A549 (cell line): Measurements from ENCODE around the gene RPL32. TPM values are rescaled to one million over a fixed set of nuclear protein-coding genes. Genes with fewer than 3 reads are reported as not detected.
A peak's percentile ranks its signal among the peaks of the same experiment; 100 is the strongest.
"Not testable (repeated sequence)": the region's sequence is repeated elsewhere in the genome, so short reads cannot be mapped to it uniquely, and the experiment has no call there.

Experiments
- ATAC-seq, 2 experiments: fragments of 200-7000 bp in 1 of 2; fragments of >200 bp in 1 of 2; cut with Nextera tagmentation in 1 of 2; cut with Tn5 transposase in 1 of 2; 3 replicates each; pipeline versions ENCODE4 v1.8.0 to v1.9.1; 2018 to 2020; ENCODE audit warnings: mild to moderate bottlenecking in 1 of 2, moderate library complexity in 1 of 2
- CTCF ChIA-PET: fragments of 300-600 bp; sonication (Branson Sonifier 250); formaldehyde crosslinking; extraction: SDS; loops from one replicate; lab custom pipeline; 2021; ENCODE audit warnings: antibody characterized with exemption, inconsistent platforms; lab: Yijun Ruan, JAX
- POLR2A ChIA-PET: fragments of 350-600 bp; formaldehyde crosslinking; extraction: SDS; loops from one replicate; lab custom pipeline; 2021; ENCODE audit warnings: antibody characterized with exemption, inconsistent platforms; lab: Yijun Ruan, JAX
- DNase-seq, 2 experiments: peaks; one replicate each; pipeline versions ENCODE4 v3.0.0 to v3.0.0-alpha.2; 2011 to 2016; ENCODE audit warnings: low read depth in 1 of 2, low spot score in 1 of 2
- FAIRE-seq: peaks from 2 replicates; lab custom pipeline; 2011; peaks lifted over from hg19 to GRCh38; lab: Jason Lieb, UNC
- H3K27ac ChIP-seq, 2 experiments: fragments of >200 bp; sonication (Bioruptor Twin); formaldehyde crosslinking; 3 replicates each; pipeline ENCODE4 v1.5.1; 2016 to 2017
- H3K4me1 ChIP-seq: fragments of >200 bp; sonication (Bioruptor Twin); formaldehyde crosslinking; 3 replicates; pipeline ENCODE4 v1.6.1; 2016
- H3K4me2 ChIP-seq: fragments of >200 bp; sonication (Bioruptor Twin); formaldehyde crosslinking; 3 replicates; pipeline ENCODE4 v1.6.1; 2016
- H3K4me3 ChIP-seq: fragments of >200 bp; sonication (Bioruptor Twin); formaldehyde crosslinking; 3 replicates; pipeline ENCODE4 v1.5.1; 2016
- H3K9me3 ChIP-seq: fragments of >200 bp; sonication (Bioruptor Twin); formaldehyde crosslinking; 3 replicates; pipeline ENCODE4 v1.6.1; 2016
- BHLHE40 ChIP-seq: IDR thresholded peaks from 2 replicates; pipeline ENCODE4 v1.6.1; 2012; ENCODE audit warnings: low read depth, low read length, inconsistent platforms
- CBX8 ChIP-seq: fragments of 200-600 bp; sonication (generic); IDR thresholded peaks from 2 replicates; pipeline ENCODE4 v1.6.1; 2016
- EHMT2 ChIP-seq: fragments of 200-600 bp; sonication (generic); IDR thresholded peaks from 2 replicates; pipeline ENCODE4 v1.6.1; 2016; ENCODE audit warnings: antibody characterized with exemption, low read depth, mild to moderate bottlenecking, moderate library complexity
- EP300 ChIP-seq, 2 experiments: fragments of >200 bp; sonication (Bioruptor Twin); formaldehyde crosslinking; IDR thresholded peaks; 2 replicates in 1 of 2; 3 replicates in 1 of 2; pipeline ENCODE4 v1.6.1; 2016 to 2017
- FOSB ChIP-seq: fragments of 250-450 bp; sonication (Bioruptor Pico); IDR thresholded peaks from 2 replicates; pipeline ENCODE4 v1.5.0; 2020; ENCODE audit warnings: mild to moderate bottlenecking, moderate library complexity
- FOSL2 ChIP-seq, 2 experiments: fragments of 450-650 bp in 1 of 2; fragments of >200 bp in 1 of 2; sonication (Bioruptor Twin) in 1 of 2; formaldehyde crosslinking; IDR thresholded peaks; 2 replicates each; pipeline versions ENCODE4 v1.5.0 to v1.6.1; 2016 to 2020; ENCODE audit warnings: mild to moderate bottlenecking in 1 of 2, moderate library complexity in 1 of 2
- FOXS1 ChIP-seq: fragments of 250-450 bp; sonication (Bioruptor Pico); IDR thresholded peaks from 2 replicates; pipeline ENCODE4 v1.5.0; 2020; ENCODE audit warnings: mild to moderate bottlenecking, moderate library complexity
- HDAC2 ChIP-seq: fragments of 200-600 bp; sonication (generic); IDR thresholded peaks from 2 replicates; pipeline ENCODE4 v1.6.1; 2016
- HOXB13 ChIP-seq: fragments of 250-450 bp; sonication (Bioruptor Pico); IDR thresholded peaks from 2 replicates; pipeline ENCODE4 v1.5.0; 2020; ENCODE audit warnings: low read depth, mild to moderate bottlenecking, moderate library complexity
- JUN ChIP-seq, 2 experiments: fragments of >200 bp; sonication (Bioruptor Twin); formaldehyde crosslinking; IDR thresholded peaks; 2 replicates in 1 of 2; 3 replicates in 1 of 2; pipeline ENCODE4 v1.6.1; 2016 to 2017
- NR3C1 ChIP-seq: fragments of >200 bp; sonication (Bioruptor Twin); formaldehyde crosslinking; IDR thresholded peaks from 3 replicates; pipeline ENCODE4 v1.6.1; 2017
- PHF8 ChIP-seq: fragments of 200-600 bp; sonication (generic); IDR thresholded peaks from 2 replicates; pipeline ENCODE4 v1.6.1; 2016; ENCODE audit warnings: low read depth, mild to moderate bottlenecking, antibody characterized with exemption, moderate library complexity, borderline replicate concordance
- RCOR1 ChIP-seq: fragments of 150-350 bp; IDR thresholded peaks from 2 replicates; pipeline ENCODE4 v1.6.1; 2014; ENCODE audit warnings: antibody characterized with exemption, low read length, low read depth
- RFX5 ChIP-seq: fragments of 450-650 bp; IDR thresholded peaks from 2 replicates; pipeline ENCODE4 v1.7.1; 2014; ENCODE audit warnings: antibody characterized with exemption, mild to moderate bottlenecking, moderate library complexity
- SREBF2 ChIP-seq: fragments of 450-650 bp; IDR thresholded peaks from 2 replicates; pipeline ENCODE4 v1.6.1; 2014; ENCODE audit warnings: mild to moderate bottlenecking, moderate library complexity
- TFCP2L1 ChIP-seq: fragments of 250-450 bp; sonication (Bioruptor Pico); IDR thresholded peaks from 2 replicates; pipeline ENCODE4 v1.5.0; 2021; ENCODE audit warnings: mild to moderate bottlenecking
- TP53 ChIP-seq: fragments of 250-450 bp; sonication (Bioruptor Pico); IDR thresholded peaks from 2 replicates; pipeline ENCODE4 v1.5.0; 2021; ENCODE audit warnings: mild to moderate bottlenecking, moderate library complexity
- ZC3H11A ChIP-seq: fragments of 450-650 bp; IDR thresholded peaks from 2 replicates; pipeline ENCODE4 v1.6.1; 2014; ENCODE audit warnings: antibody characterized with exemption, mild to moderate bottlenecking
- ZFP36 ChIP-seq: fragments of 450-650 bp; IDR thresholded peaks from 2 replicates; pipeline ENCODE4 v1.6.1; 2014; ENCODE audit warnings: borderline replicate concordance; ENCODE audit not compliant: partially characterized antibody
- WGBS: methylation state at CpG from one replicate; pipeline ENCODE4 v1.1.6; 2017; ENCODE audit errors: missing lambda C conversion rate; 5-methylcytosine and 5-hydroxymethylcytosine counted together
- polyA plus RNA-seq, 4 experiments: library from polyadenylated mRNA; depleted of rRNA in 3 of 4; stranded (reverse); fragments of >200 nt; fragmentation: RNase III in 1 of 4; extraction: RNeasy Plus Mini Kit Qiagen cat#74134 plus additional on column Dnase treatment in 1 of 4; gene quantifications; 2 replicates in 3 of 4; 3 replicates in 1 of 4; pipeline ENCODE4 v1.2.3, GENCODE V29; 2011 to 2017
- TF ChIP-seq, protein P1 (sequence below): fragments of 200-600 bp; sonication (generic); IDR thresholded peaks from 2 replicates; pipeline ENCODE4 v1.6.1; 2016; ENCODE audit warnings: antibody characterized with exemption, mild to moderate bottlenecking, moderate library complexity
- TF ChIP-seq, protein P2 (sequence below): fragments of 450-650 bp; IDR thresholded peaks from 2 replicates; pipeline ENCODE4 v1.6.1; 2014; ENCODE audit warnings: antibody characterized with exemption
- TF ChIP-seq, protein P3 (sequence below): IDR thresholded peaks from 2 replicates; pipeline ENCODE4 v1.6.1; 2012

Gene RPL32
- polyA plus RNA-seq, 2 of the 4 experiments (the other 2 are of a cell fraction), result 2,144 to 2,852 TPM

DNA sequence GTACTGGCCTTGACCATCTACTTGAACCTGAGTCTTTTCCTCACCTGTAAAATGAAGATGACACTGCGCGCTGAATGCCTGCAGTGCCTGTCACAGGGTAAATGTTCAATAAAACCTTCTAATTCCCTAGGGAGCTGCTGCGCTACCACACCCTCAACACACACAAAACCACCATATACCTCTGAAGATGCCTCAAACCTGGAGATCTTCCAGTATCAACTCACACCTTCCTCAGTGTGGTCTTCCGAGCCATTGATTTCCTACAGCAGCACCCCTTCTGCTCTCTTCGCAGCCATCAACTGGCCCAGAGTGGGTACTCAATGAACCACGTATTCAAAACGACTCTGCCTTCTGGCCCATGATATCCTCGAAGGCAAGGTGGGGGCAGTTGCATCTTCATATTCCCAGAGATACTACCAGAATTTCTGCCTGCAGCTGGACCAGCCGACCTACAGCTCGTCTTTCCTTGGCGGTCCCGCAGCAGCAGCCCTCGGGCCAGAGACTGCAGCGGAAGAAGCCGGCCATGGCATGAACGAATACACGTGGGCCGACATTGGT is 695 bp downstream of the RPL32 start:
- POLR2A ChIA-PET, result interaction anchor here (1.4 to 2.4 kb wide), 3 partner anchors 8 to 77 kb away, joined by 4 to 20 read pairs (median 12); no protein-coding TSS in a partner anchor
- Histone ChIP-seq H3K4me1 (peaks cover 33% of the 10 kb centered on the region), H3K4me3 (peak overlapping the region; percentile 98)
- peak; percentile 35 to 52; a peak in 3 of 6 replicates for ATAC-seq
- no peak for TF ChIP-seq ZC3H11A
- no peak for TF ChIP-seq NR3C1
- peak; percentile 18; the same call in 1 of the 2 replicates for TF ChIP-seq TFCP2L1
- TF ChIP-seq RFX5, result no peak
- TF ChIP-seq, all 56 proteins: peak for 1
- H3K27ac ChIP-seq, result peak overlapping the region; percentile 95 to 97
- FAIRE-seq (no peak), DNase-seq (no peak)
- H3K4me2 ChIP-seq, result peak overlapping the region; percentile 84
- CTCF ChIA-PET, result interaction anchor here (0.7 to 3.5 kb wide), 14 partner anchors 9 to 51 kb away, joined by 3 to 47 read pairs (median 8); no protein-coding TSS in a partner anchor
- H3K9me3 ChIP-seq, result no peaks in the 10 kb centered on the region
- WGBS, result 6% methylated on average over 18 of the region's 18 CpGs

DNA sequence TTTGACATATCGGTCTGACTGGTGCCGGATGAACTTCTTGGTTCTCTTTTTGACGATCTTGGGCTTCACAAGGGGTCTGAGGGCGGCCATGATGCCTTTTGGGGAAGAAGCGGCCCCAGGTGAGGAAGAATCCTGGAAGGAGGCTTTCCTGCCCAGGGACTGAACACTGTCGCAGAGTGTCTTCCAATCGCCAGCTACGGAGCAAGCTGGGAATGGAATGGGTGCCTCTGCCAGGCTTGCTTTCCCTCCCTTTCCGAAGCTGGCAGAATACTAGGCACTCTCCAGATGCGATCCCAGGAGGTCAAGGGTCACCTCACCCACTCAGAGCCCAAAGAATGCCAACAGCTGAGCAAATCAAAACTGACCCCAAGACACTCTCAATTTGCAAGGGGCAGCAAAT is 1.2 kb downstream of the RPL32 start:
- Histone ChIP-seq H3K27ac (peak overlapping the region; percentile 95 to 97), H3K4me3 (peak overlapping the region; percentile 98), H3K4me2 (peak overlapping the region; percentile 84), H3K4me1 (peaks cover 33% of the 10 kb centered on the region)
- WGBS, result 27% methylated on average over 6 of the region's 10 CpGs
- POLR2A ChIA-PET, result interaction anchor here (2.4 kb wide), 1 partner anchor 7 kb away, joined by 20 read pairs; no protein-coding TSS in a partner anchor
- FAIRE-seq, DNase-seq, H3K9me3 ChIP-seq: not testable (repeated sequence)
- CTCF ChIA-PET, result interaction anchor here (1.3 to 2.9 kb wide), 5 partner anchors 9 to 52 kb away, joined by 3 to 47 read pairs (median 14); no protein-coding TSS in a partner anchor
- peak in 1 of 2 experiments; percentile 2; a peak in 1 of 6 replicates for ATAC-seq

DNA sequence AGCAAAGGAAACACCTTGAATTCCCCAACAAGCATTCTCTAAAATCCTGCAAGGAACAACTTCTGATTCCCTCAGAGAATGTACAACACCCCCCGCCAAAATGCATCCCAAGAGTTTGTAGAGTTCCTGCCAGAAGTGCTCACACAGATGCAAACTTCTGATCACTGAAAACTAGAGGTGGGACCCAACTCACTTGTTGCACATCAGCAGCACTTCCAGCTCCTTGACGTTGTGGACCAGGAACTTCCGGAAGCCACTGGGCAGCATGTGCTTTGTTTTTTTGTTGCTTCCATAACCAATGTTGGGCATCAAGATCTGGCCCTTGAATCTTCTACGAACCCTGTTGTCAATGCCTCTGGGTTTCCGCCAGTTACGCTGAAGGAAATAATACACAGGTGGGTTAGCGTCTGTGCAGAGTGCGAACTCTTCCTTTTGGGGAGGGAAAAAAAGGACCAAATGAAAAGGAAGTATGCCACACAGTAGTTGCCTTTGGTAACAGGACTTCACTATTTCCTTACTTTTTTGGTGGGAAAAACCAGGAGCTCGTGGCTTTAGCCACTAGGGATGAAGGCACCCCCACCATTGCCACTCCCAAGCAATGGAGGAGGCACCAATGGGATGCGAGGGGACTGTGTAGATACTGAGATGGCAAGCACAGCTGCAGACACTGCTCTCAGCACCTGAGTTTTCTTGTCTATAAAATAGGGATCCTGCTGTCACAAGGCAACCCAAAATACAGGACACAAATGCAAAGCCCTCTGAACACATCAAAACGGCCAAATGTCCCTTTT is 2.0 kb downstream of the RPL32 start:
- WGBS, result 72% methylated on average over 11 of the region's 11 CpGs
- CTCF ChIA-PET, result interaction anchor here (0.6 to 1.3 kb wide), 2 partner anchors 9 to 117 kb away, joined by 3 to 4 read pairs; no protein-coding TSS in a partner anchor
- no peak for FAIRE-seq

DNA sequence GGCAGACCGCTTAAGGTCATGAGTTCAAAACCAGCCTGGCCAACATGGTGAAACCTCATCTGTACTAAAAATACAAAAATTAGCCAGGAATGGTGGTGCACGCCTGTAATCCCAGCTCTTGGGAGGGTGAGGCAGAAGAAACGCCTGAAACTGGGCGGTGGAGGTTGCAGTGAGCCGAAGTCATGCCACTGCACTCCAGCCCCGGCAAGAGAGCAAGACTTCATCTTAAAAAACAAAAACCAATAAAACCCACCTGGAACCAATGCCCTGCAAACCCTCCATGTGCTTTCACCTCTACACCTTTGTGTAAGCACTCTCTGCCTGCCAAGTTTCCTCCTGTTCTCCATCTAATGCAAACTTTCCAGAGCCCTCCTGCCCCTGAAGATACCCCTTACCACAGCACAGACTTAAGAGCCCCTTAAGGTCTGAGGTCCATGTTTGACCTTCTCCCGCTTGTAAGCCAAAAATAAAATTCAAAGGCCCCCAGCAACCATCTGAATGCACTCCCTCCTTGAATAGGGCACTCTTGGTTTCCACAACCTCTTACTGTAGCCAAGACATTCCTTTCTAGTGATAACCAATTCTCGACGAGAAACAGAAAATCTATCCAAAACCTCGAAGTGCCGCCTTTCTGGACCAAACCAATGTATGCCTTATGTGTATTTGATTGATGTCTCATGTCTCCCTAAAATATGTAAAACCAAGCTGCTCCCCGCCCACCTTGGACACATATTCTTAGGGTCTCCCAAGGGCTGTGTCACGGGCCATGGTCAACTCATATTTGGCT is 3.0 kb downstream of the RPL32 start:
- TF ChIP-seq ZFP36, result no peak
- TF ChIP-seq JUN (IDR thresholded peaks at IDR 0.05), result no peak
- no peak for TF ChIP-seq TP53 (CRISPR knock-in tag)
- TF ChIP-seq HOXB13 (CRISPR knock-in tag), result no peak
- TF ChIP-seq, protein P1, sequence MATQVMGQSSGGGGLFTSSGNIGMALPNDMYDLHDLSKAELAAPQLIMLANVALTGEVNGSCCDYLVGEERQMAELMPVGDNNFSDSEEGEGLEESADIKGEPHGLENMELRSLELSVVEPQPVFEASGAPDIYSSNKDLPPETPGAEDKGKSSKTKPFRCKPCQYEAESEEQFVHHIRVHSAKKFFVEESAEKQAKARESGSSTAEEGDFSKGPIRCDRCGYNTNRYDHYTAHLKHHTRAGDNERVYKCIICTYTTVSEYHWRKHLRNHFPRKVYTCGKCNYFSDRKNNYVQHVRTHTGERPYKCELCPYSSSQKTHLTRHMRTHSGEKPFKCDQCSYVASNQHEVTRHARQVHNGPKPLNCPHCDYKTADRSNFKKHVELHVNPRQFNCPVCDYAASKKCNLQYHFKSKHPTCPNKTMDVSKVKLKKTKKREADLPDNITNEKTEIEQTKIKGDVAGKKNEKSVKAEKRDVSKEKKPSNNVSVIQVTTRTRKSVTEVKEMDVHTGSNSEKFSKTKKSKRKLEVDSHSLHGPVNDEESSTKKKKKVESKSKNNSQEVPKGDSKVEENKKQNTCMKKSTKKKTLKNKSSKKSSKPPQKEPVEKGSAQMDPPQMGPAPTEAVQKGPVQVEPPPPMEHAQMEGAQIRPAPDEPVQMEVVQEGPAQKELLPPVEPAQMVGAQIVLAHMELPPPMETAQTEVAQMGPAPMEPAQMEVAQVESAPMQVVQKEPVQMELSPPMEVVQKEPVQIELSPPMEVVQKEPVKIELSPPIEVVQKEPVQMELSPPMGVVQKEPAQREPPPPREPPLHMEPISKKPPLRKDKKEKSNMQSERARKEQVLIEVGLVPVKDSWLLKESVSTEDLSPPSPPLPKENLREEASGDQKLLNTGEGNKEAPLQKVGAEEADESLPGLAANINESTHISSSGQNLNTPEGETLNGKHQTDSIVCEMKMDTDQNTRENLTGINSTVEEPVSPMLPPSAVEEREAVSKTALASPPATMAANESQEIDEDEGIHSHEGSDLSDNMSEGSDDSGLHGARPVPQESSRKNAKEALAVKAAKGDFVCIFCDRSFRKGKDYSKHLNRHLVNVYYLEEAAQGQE, result no peak
- no peak for TF ChIP-seq FOSB (CRISPR knock-in tag)
- no peak for TF ChIP-seq BHLHE40
- TF ChIP-seq, protein P2, sequence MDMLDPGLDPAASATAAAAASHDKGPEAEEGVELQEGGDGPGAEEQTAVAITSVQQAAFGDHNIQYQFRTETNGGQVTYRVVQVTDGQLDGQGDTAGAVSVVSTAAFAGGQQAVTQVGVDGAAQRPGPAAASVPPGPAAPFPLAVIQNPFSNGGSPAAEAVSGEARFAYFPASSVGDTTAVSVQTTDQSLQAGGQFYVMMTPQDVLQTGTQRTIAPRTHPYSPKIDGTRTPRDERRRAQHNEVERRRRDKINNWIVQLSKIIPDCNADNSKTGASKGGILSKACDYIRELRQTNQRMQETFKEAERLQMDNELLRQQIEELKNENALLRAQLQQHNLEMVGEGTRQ, result no peak
- TF ChIP-seq ZC3H11A, result no peak
- no peak for TF ChIP-seq EHMT2
- no peak for TF ChIP-seq RFX5
- FAIRE-seq (no peak), ATAC-seq (no peak), DNase-seq (no peak)
- Histone ChIP-seq H3K27ac (no peak overlapping the region), H3K4me3 (peak overlapping the region; percentile 98; the same call in 2 of the 3 replicates), H3K9me3 (no peaks in the 10 kb centered on the region), H3K4me2 (peak overlapping the region; percentile 84), H3K4me1 (peaks cover 33% of the 10 kb centered on the region)
- ChIA-PET CTCF (interaction anchor here (1.0 to 3.1 kb wide), 4 partner anchors 12 to 53 kb away, joined by 3 to 11 read pairs (median 4); no protein-coding TSS in a partner anchor), POLR2A (no interaction called here)
- WGBS, result 86% methylated on average over 13 of the region's 13 CpGs

More for the DNA sequence above, 2.0 kb downstream of the RPL32 start:
- Histone ChIP-seq H3K4me2 (peak overlapping the region; percentile 84), H3K9me3 (no peaks in the 10 kb centered on the region), H3K4me1 (peaks cover 33% of the 10 kb centered on the region), H3K4me3 (peak overlapping the region; percentile 98), H3K27ac (no peak overlapping the region; a peak in 1 of 6 replicates)
- no peak for ATAC-seq
- no peak for DNase-seq
- POLR2A ChIA-PET, result no interaction called here
- TF ChIP-seq FOXS1 (CRISPR knock-in tag), result no peak
- TF ChIP-seq, protein P3, sequence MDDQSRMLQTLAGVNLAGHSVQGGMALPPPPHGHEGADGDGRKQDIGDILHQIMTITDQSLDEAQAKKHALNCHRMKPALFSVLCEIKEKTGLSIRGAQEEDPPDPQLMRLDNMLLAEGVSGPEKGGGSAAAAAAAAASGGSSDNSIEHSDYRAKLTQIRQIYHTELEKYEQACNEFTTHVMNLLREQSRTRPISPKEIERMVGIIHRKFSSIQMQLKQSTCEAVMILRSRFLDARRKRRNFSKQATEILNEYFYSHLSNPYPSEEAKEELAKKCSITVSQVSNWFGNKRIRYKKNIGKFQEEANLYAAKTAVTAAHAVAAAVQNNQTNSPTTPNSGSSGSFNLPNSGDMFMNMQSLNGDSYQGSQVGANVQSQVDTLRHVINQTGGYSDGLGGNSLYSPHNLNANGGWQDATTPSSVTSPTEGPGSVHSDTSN, result no peak
- TF ChIP-seq EP300 (IDR thresholded peaks at IDR 0.05), result no peak
- TF ChIP-seq TP53 (CRISPR knock-in tag), result no peak
- TF ChIP-seq HDAC2, result no peak
- TF ChIP-seq SREBF2, result no peak
- no peak for TF ChIP-seq CBX8
- no peak for TF ChIP-seq ZC3H11A
- TF ChIP-seq FOSL2 (IDR thresholded peaks at IDR 0.05), result no peak
- TF ChIP-seq FOSL2 (CRISPR knock-in tag; IDR thresholded peaks at IDR 0.05), result no peak
- TF ChIP-seq RCOR1, result no peak
- TF ChIP-seq PHF8, result no peak
- TF ChIP-seq ZFP36, result no peak
